GM21390 (cell line): Measurements from ENCODE around the gene CPNE7.
"Not testable (repeated sequence)": the region's sequence is repeated elsewhere in the genome, so short reads cannot be mapped to it uniquely, and the experiment has no call there.

Experiments used
- ATAC-seq: cut with Tn5 transposase; IDR thresholded peaks from one replicate; pipeline ENCODE4 v1.9.1; 2021; ENCODE audit not compliant: unreplicated experiment

The CPNE7 gene

GRCh38 chr16:89621136-89621697 lies 45.7 kb downstream of the CPNE7 start:
- no peak for ATAC-seq

DNA sequence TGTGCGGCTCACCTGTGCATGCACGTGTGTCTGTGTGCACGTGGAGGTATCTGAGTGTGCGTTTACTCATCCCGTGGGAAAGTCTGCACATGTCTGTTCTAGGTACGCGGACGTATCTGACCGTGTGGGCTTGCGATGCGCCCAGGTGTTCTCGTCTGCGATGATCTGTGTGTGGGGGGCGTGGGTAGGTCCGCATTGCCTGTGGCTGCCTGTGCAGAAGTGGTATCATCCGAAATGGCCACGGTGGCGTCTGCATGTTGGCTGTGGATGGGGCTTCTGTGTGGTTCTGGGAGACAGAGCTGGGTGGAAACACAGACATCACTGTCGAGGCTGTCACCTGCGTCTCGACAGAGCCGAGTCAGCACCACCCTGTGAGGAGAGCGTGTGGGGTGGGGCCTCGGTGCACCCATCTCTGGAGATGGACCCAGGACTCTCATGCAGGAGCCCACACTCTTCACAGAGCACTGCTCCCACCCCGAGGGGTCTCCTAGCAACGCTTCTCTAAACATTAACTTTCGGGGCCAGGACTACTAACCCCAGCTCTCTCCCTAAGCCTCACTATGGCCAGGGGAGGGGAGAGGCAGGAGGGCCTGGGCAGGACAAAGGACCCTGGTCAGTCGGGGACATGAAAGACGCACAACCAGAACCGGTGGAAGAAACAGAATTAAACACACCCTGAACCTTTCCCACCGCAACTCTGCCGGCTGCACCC lies 46.3 kb downstream of the CPNE7 start:
- ATAC-seq, result no peak

DNA sequence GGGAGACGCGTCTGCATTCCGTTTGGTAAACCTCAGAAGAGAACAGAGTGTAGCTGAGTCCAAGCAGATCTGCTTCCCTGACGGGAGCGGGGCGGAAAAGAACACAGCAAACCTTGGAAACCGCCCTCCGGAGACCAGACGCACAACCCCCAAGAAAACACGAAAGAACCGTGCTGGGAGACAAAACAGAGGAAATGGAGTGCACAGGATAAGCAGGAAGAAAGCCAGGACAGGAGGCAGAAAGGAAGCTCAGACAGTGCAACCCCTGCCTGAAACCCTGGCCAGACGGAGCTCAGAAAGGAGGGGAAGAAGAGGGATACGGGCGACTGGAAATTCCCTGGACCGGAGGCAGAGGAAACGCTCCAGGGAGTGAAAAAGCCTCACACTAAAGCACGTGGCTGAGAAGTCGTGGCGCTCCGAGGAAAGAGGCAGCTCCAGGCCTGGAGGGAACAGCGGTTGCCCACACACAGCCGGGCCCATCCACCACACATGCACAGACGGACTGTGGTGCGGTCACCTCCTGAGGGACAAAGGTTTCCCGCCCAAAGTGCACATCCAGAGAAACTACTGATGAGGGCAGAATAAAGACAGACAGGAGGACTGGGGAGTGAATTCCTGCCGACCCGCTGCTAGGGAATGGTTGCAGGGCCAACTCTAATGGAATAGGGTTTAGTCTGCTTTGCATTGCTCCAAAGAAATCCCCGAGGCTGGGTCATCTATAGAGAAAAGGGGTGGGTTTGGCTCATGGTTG lies 48.1 kb downstream of the CPNE7 start:
- ATAC-seq, result no peak

- ATAC-seq, result no peak
These were observed 49.5 kb downstream of the CPNE7 start for GRCh38 chr16:89624777-89625761.

DNA sequence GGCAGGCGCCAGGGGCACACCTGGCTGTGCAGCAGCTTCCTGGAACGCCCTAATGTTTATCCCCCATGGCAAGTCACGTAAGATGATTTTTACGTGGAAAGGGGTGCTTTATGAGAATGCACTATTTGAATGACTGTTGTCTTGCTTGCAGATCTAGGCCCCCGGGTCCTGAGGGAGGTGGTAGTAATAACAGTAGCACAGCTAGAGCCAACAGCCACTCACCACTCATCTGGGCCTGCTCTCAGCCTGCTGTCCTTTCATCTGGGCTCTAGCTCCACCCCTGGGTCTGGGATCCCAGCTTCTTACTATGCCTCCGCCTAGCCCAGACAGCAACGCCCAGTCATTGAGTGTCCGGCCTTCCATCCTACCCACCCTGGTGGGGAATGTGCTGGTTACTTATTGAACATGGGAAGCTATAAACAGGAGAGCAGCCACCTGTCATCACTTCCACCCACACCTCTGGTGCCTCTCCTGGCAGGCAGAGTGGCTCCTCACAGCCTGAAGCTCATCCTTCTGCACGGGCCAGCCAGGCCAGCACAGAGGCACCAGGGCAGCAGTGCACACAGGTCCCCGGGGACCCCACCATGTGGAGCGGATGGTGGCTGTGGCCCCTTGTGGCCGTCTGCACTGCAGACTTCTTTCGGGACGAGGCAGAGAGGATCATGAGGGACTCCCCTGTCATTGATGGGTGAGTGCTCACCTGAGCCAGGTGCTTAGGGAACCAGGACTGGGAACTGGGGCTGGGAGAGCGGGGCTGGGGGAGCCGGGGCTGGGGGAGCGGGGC lies 54.5 kb downstream of the CPNE7 start:
- ATAC-seq, result no peak

DNA sequence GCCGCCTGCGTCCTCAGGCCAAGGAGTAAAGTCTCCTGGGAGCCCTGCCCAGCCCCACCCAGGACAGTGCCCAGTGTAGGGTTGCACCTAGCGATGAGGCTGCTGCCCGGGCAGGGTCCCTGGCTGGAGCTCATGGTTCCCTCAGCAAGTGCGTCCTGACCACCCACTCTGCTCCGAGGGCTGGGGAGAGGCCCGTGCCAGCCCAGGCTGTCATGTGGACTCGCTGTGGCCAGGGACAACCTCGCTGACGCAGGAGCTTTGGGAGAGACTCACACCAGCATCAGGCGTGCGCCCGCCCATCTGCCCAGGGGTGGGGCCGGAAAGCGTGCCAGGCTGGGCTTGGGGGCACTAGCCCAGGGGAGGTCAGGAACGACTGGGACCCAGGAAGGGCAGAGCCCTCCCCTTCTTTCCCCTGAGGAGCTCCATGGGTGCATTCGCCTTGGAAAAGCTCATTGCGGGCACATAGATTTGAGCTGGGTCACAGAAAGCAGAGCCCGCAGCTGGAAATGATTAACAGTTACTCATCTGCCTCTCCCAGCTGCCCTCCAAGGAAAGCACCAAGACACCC lies 57.6 kb downstream of the CPNE7 start:
- ATAC-seq, result no peak

DNA sequence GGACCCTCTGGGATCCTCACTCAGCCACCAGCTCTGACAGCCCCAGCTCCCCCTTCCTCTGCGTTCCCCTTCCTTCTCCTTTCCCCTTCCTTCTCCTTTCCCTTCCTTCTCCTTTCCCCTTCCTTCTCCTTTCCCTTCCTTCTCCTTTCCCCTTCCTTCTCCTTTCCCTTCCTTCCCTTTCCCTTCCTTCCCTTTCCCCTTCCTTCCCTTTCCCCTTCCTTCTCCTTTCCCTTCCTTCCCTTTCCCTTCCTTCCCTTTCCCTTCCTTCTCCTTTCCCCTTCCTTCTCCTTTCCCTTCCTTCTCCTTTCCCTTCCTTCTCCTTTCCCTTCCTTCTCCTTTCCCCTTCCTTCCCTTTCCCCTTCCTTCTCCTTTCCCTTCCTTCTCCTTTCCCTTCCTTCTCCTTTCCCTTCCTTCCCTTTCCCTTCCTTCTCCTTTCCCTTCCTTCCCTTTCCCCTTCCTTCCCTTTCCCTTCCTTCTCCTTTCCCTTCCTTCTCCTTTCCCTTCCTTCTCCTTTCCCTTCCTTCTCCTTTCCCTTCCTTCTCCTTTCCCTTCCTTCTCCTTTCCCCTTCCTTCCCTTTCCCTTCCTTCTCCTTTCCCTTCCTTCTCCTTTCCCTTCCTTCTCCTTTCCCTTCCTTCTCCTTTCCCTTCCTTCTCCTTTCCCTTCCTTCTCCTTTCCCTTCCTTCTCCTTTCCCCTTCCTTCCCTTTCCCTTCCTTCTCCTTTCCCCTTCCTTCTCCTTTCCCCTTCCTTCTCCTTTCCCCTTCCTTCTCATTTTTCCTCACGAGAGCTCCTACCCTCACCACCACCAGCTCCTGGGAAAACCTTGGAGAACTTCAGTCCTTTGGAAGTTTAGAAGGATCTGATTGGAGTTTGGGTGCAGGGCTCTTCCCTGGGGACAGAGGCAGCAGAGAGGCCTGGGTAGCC lies 59.2 kb downstream of the CPNE7 start:
- ATAC-seq, result not testable (repeated sequence)

- ATAC-seq, result no peak
These were observed 61.1 kb downstream of the CPNE7 start for GRCh38 chr16:89636663-89637062.

DNA sequence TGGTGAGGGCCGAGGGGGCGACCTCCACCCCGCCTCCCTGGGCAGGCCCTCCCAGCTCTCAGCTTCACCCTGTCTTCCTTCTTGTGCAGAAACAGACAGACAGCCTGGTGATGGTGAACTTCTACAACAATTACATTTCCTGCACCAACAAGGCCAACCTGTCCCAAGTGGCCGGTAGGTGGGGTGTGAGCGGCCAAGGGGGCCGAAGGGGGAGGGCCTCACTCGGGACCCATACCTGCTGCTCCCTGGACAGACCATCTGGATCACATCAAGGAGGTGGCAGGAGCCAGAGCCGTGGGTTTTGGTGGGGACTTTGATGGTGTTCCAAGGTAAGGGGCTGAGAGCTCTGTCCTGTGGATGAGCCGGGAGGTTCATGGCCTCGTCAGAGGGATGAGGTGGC lies 61.8 kb downstream of the CPNE7 start:
- no peak for ATAC-seq

DNA sequence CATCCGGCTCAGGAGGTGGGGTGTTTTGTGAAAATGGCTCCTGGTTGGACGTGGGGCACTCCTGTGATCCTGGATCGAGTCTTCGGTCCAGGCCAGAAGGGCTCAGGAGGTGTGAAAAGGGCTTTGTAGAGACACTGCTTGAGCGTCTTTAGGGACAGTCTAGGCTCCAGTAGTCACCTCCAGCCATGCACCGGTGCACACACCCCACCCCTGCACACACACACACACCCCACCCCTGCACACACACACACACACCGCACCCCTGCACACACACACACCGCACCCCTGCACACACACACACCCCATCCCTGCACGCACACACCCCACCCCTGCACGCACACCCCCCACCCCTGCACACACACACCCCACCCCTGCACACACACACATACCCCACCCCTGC lies 62.9 kb downstream of the CPNE7 start:
- ATAC-seq, result no peak

DNA sequence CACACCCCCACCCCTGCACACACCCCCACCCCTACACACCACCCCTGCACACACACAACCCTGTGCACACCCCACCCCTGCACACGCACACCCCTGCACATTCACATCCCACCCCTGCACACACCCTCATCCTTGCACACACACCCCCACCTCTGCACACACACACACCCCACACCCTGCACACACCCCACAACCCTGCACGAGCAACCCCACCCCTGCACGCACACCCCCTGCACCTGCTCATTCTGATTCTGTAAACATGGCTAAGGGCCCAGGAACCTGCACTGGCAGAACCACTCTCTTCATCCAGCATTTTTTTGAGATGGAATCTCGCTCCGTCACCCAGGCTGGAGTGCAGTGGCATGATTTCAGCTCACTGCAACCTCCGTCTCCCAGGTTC lies 63.8 kb downstream of the CPNE7 start:
- ATAC-seq, result no peak

GRCh38 chr16:89641458-89642119 lies 66.0 kb downstream of the CPNE7 start:
- ATAC-seq, result no peak

DNA sequence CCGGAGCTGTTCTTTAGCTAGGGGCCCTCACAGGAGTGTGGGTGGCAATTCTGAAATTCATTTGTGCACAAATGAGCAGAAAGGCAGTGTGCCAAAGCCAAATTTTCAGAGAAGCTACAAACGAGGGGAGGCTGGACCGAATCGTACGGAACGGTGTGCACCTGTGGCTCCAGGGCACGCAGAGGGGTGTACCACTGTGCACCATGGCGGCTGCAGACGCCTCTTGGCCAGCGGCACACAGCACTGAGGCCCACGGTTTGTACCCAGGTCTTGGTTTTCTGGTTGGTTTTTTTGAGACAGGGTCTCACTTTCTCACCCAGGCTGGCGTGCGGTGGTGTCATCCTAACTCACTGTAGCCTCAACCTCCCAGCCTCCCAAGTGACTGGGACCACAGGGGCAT lies 67.0 kb downstream of the CPNE7 start:
- ATAC-seq, result no peak

- ATAC-seq, result no peak
These were observed 68.3 kb downstream of the CPNE7 start for GRCh38 chr16:89643769-89644300.

GRCh38 chr16:89645122-89645521 lies 69.6 kb downstream of the CPNE7 start:
- ATAC-seq, result no peak

DNA sequence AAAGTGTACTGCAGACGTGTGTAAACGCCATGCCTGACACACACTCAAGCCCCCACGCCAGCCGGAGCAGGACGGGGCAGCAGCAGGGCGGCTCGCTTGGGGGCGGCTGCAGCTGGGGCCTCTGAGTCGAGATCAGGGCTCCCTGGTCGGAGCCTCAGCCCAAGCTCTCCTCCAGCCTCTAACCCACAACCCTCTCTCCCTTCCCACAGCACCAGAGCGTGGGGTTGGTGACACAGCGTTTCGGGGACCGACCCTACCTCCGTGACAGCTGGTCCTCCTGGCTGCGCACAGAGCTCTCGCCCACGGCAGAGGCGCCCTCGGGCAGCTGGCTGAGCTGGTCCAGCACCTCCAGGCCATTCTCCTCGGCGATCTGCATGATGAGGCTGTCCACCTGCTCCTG lies 70.7 kb downstream of the CPNE7 start:
- no peak for ATAC-seq
